HL-60/S4 treated with phorbol 12-myristate 13-acetate at 8.2 ng/mL for 4 days and 3 days (cell line): Measurements from ENCODE around the gene SEPTIN11.

ENCODE experiments used
- in situ Hi-C: fragments of 300-500 bp; cut with MboI; formaldehyde crosslinking; loops from 2 replicates; pipeline ENCODE4 v1.15.0; 2022; ENCODE audit warnings: low sequenced_read_pairs

SEPTIN11 gene

GRCh38 chr4:76949276-76950051 lies at the start of gene SEPTIN11:
Gene SEPTIN11, plus strand, starts transcription at chr4:76949752. Its CDS starts 152 bp downstream, at chr4:76949904.
- in situ Hi-C loops = no loop called here

- in situ Hi-C loops = no loop called here
Observed at GRCh38 chr4:76902233-76902890, 47.2 kb upstream of the SEPTIN11 start.

DNA sequence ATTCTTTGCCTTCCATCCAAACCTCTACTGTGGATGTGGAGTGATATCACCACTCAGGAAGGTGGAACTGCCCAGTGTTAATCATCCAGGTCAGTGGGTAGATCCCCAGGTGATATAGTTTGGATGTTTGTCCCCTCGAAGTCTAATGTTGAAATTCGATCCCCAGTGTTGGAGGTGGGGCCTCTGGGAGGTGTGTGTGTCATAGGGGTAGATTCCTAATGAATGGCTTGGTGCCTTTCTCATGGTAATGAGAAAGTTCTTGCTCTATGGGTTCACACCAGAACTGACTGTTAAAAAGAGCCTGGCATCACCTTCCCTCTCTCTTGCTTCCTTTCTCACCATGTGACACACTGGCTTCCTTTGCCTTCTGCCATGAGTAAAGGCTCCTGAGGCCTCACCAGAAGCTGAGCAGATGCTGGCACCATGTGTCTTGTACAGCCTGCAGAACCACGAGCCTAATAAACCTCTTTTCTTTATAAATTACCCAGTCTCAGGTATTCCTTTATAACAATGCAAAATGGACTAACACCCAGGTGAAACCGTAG lies 44.8 kb upstream of the SEPTIN11 start:
- in situ Hi-C loops = no loop called here

DNA sequence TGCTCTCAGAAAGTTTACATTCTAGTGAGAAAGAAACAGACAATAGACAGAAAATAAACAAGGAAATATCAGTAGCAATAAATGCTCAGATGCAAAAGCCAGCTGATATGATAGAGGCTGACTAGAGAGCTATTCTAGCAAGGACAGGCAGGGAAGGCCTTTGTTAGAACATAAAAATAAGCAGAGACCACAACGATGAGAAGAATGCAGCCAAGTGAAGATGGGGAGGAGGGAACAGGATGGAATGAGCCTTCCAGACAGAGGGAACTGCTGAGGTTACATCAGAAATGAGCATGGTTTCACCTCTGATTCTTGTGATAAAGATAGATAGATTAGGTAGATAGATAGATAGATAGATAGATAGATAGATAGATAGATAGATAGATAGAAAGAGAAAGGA lies 44.0 kb upstream of the SEPTIN11 start:
- in situ Hi-C loops = no loop called here

DNA sequence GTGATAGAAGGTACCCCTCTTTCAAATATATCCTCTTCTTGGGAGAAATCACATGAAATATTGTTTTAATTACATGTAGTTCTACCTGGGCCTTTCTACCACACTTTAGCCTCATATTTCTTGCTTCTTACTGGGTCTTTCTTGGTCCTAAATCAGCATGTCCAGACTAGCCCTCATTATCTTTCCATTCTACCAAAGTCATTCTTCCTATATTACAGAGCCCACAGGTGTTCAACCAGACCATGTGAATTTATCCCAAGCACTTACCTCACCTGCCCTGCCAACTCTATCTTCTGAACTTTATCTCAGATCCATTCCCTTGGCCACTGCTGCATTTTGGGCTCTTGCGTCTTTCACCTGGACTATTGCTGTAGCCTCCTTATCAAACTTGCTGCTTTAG lies 39.8 kb upstream of the SEPTIN11 start:
- in situ Hi-C loops = no loop called here

DNA sequence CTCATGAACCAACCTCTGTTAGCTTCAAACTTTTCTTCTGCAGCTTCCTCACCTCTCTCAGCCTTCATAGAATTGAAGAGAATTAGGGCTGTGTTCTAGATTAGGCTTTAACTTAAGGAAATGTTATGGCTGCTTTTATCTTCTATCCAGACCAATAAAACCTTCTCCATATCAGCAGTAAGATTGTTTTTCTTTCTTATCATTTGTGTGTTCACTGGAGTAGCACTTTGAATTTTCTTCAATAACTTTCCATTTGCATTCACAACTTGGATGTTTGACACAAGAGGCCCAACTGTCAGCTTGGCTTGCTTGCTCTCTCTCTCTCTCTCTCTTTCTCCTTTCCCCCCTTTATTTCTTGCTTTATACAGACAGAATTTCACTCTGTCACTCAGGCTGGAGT lies 28.8 kb upstream of the SEPTIN11 start:
- in situ Hi-C loops = no loop called here

- in situ Hi-C loops = no loop called here
Observed at GRCh38 chr4:76923619-76924357, 25.8 kb upstream of the SEPTIN11 start.

DNA sequence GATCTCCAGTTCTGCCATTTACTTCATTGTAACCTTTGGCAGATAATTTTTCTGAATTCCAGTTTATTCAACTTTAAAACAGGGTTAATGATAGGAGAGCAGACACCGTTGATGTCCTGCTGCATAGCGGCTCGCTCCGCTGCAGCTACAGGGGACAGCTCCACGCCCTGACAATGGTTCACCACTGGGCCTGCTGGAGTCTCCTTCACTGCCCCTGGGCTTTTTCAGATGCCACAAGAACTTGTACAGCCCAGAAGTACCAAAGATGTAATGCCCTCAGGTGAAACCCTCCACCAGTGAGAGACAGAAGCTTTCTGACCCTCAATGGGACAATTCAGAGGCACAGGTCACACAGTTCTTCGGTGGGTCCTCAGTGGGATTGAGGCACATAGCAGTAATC lies 22.7 kb upstream of the SEPTIN11 start:
- in situ Hi-C loops = no loop called here

DNA sequence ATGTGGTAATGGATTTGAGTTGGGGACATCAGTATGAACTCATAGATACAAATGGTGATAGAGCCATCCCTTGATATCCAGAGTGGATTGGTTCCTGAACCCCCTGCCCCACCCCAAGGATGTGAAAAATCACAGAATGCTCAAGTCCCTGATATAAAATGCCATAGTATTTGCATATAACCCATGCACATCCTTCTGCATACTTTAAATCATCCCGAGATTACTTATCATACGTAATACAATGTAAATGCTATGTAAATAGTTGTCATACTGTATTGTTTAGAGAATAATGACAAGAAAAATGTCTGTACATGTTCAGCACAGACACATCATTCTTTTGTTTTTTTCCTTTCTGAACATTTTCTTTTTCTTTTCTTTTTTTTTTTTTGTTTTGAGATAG lies 18.9 kb upstream of the SEPTIN11 start:
- in situ Hi-C loops = no loop called here

GRCh38 chr4:76931087-76931486 lies 18.5 kb upstream of the SEPTIN11 start:
- in situ Hi-C loops = no loop called here

DNA sequence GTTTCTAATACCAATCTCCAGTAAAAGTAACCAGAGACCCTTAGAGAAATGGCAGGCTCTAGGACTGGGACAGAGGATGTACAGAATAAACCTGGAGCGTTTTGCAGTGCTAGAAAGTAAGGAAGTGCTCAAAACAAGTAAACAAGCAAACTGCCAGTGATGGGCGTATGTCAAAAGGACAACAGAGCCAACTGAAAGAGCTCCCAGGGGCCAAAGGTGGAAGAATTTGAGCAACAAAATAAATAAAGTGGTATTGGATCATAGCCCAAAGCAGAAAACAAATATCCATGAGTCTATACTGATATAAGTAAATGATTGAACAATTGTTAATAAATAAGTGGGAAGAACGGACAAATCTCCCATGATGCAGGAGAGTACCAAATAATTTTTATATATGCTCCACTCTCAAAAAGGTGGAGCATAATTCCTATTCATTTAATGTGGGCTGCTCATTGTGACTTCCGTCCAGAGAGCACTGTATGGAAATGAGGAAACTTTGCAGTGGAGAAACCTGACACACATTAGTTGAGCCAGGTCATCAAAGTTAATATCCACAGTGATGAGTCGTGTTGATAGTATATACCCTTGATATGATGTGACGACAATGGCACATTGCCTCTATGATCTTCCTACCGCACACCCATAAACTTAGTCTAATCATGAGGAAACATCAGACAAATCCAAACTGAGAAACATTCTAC lies 17.8 kb upstream of the SEPTIN11 start:
- in situ Hi-C loops = no loop called here

- in situ Hi-C loops = no loop called here
Observed at GRCh38 chr4:76939184-76939583, 10.4 kb upstream of the SEPTIN11 start.

- in situ Hi-C loops = no loop called here
Observed at GRCh38 chr4:76943129-76943620, 6.4 kb upstream of the SEPTIN11 start.

GRCh38 chr4:76943790-76944189 lies 5.8 kb upstream of the SEPTIN11 start:
- in situ Hi-C loops = no loop called here

DNA sequence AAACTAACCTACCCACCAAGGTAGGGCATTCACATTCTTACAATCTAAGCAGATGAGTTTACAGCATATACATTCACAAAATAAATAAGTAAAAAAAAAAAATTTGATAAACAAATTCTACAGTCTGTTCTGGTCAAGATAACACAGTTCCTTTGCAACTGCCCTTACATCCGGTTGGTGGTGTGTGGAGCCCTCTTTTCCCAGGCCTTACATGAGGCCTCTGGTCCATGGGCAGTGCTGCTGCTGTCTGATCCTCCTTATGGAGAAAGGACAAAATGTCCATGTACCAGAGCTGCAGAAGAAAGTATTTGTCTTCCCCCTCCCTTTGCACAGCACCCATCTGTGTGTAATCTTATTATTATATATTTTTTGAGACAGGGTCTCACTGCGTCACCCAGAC lies 2.2 kb upstream of the SEPTIN11 start:
- in situ Hi-C loops = no loop called here

GRCh38 chr4:76948443-76949275 lies 893 bp upstream of the SEPTIN11 start:
- in situ Hi-C loops = no loop called here

DNA sequence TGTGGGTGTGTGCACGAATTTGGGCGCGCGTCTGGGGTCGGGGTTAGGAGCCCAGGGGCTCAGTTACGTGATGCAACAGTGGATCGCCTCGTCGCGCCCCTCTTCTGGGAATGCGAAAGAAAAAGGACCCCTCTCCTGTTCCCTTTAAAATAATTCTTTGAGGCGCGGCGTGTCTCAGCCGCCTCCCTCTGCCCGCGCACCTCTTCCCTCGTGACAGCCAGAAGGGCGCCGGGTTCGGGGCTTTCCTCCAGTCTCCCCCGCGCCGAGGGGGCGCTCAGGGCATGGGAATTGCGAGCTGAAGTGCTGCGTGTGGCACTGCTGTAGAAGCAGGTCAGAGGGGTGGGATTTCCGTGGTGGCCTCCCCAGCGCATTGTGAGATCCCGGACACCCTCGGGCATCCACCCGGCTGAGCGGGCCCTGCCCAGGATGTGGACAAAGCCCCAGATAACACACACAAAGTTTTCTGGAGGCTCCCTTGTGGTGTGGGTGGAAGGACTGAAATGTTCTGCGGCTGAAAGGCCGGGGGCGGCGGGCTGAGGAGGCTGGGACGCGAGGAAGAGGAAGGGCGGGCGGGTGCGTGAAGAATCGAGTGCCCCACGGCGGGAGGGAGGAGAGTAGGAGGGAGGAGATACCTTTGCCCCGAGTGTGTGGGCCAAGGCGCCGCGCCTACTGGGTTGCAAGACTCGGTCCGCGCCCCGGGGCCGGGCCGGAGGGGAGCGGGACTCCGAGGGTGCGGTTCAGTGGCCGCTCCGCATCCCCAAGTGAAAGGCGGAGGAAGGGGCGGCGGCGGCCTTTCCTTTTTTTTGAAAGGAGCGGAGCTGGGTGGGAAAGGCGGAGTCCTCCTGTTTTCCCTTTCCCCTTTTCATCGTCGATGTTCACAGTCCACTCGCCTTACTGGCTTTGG lies 752 bp downstream of the SEPTIN11 start:
- in situ Hi-C loops = no loop called here

DNA sequence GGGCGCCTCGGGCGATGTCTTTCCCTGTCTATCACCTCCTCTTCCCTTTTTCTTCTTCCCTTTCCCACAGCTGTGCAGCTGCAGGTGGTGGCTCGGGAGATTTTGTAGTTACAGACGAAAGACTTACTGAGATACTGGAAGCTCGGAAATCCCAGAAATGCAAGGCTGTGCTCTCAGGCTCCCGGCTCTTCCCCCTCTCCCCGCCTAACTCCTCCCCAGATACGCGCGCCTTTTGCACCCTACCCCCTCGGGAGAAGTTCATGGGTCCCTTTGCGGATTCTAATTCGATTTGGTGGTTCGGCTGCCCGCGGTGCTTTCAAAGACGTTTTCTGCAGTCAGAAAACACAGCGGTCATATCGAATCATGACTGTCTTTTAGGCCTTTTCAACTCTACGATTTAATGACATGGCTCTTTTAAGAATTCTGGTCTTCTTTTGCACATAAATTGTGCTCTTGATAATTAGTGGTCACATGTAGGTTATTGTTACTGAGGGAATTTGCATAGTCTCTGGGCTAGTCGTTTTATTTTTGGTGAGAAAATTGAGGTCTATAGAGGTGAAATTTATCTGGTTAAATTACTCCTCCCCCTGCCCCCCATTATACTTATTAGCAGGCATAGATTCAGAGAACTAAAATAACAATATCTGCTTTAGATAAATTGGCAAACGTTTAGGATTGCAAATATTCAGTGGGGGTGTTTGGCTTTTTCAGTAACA lies 1.6 kb downstream of the SEPTIN11 start:
- in situ Hi-C loops = no loop called here
